ENCODE measurements around the gene MDGA2.
A peak's percentile ranks its signal among the peaks of the same experiment; 100 is the strongest.
"Not testable (repeated sequence)": the region's sequence is repeated elsewhere in the genome, so short reads cannot be mapped to it uniquely, and the experiment has no call there.

The MDGA2 gene
- 0 to 5.1 (median 0) reads per million in 17 experiments for total RNA-seq

GRCh38 chr14:47675466-47676314 is at the start of gene MDGA2:
TSS of gene MDGA2 (minus strand) at chr14:47675605.
- peak in 2 of 4 experiments; percentile 5 to 8 for DNase-seq

DNA sequence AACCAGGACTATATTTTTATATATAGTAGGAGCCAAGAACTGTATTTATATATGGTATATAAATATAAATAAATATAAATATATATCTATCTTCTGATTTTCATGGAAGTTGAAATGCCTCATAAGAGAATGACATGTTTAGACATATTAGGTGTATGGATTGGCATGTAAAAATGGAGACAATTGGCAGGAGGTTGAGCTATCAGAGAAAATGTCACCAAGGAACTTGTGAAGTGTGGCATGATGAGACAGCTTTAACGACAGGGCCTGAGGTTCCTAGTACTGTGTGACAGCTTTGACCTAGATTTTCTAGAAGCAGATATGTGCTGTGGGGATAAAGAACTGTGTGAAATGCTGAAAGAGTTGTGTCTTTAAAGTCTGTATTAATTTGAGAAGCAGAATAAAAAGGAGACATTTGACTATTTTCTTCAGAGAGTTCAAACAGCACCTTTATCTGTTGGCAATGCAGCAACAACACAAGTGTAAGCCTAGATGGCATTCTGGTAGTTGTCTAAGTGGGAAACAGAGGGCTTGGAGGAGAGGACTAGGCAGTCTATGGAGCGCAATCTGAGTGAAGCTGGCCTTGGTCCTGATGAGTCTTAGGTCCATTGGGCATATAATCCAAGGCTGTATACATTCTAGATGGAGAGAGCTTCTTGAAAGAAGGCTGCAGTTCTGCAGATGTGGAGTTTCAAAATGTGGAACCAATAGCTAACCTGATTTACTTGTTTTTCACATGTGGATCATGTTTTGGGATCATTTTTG is 47.7 kb upstream of the MDGA2 start:
- DNase-seq, result no peak

DNA sequence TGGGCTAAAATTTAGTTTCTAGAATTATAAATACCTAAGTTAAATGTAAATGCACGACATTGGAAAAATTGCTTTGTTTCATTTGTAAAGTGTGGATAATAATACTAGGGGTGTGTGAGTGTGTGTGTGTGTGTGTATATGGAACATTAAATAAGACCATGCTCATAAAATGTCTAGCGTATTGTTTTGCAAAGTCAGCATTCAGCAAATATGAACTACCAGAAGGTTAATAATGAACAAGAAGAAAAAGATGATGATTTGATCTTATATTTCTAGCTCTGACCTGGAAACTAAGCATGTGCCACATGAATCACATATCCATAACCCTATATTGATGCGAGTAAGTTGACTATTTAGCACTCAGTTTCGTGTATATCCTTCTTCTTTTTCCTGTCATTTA is 44.9 kb upstream of the MDGA2 start:
- no peak for DNase-seq

- DNase-seq, result no peak
These were observed 39.9 kb upstream of the MDGA2 start for GRCh38 chr14:47715330-47715729.

DNA sequence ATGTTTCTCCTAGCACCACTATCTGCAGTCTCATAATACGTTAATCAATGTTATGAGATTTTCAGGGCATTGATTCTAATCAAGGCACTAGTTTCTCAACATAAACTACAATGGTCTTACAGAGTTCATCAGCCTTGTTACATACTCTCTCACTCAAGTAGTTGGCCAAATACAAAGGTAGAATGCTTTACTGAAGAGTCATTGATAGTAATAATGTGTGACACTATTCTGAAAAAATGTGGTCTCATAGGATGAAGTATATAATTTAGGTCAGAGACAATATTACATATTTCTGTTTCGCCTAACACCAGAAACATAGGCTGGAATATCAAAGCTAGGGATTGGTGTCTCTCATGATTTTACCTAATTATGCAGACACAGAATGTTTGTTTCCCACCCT is 35.2 kb upstream of the MDGA2 start:
- DNase-seq, result no peak

DNA sequence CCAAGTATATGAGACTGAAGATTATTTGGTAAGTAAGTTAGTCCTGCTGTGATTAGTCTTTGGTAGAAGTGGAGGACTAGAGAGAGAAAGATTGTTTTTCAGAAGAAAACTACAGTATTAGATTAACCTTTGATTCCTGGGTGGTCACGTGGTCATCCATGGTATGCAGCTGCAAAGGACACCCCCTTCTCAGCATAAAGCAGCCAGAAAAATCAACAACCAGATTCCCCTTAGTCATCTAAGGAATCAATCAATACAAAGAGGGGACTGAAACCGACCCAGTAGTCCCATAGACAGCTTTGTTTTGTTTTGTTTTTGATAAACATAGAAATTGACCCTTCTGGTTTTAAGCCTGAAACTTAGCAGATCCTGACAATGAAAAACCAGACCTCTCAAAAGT is 30.3 kb upstream of the MDGA2 start:
- no peak for DNase-seq

DNA sequence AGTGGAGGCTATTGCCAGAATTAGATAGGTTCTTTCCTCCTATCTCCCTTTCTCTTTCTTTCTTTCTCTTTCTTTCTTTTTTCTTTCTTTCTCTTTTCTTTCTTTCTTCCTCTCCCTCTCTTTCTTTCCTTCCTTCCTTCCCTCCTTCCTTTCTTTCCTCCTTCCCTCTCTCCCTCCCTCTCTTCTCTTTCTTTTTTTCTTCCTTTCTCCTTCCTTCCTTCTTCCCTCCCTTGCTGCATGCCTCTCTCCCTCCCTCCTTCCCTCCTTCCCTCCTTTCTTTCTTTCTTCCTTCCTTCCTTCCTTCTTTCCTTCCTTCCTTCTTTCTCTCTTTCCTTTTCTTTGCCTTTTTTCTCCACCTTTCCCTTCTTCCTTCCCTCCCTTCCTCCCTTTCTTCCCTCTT is 16.4 kb upstream of the MDGA2 start:
- DNase-seq, result no peak

DNA sequence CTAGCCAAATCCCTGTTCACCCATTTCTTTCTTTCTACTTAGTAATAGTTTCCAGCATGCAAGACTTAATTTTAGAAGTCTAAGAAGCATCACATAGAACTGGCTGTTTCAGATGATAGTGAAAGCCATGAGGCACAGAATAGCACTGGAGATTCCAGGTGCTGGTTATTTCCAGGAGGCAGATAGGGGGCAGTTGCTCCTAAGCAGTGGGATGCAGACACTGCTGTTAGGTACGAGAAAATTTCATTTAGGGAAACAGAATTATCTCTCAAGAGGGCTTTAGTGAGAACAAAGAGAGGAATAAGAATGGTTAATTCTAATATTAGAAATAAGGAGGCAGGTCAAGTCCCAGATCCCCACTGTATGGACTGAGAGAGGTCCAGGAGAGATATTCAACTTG is 3.6 kb upstream of the MDGA2 start:
- no peak for DNase-seq

DNA sequence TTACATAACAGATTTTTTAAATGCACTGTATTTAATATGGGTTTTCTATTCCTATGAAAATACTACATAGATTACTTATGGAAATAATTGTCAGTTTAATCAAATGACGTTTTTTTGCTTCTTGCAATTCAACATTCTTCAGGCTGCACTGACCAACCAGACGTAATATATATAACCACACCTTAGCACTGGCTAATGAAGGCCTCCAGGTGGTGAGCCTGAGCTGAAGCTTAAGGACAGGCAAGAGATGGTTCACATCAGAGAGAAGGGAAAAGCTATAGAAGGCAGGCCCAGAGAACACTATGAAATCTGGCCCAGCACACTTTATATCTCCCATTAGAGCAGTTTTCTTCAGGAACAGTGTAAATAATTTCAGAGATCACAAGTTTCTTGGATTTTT is 2.8 kb upstream of the MDGA2 start:
- no peak for DNase-seq

DNA sequence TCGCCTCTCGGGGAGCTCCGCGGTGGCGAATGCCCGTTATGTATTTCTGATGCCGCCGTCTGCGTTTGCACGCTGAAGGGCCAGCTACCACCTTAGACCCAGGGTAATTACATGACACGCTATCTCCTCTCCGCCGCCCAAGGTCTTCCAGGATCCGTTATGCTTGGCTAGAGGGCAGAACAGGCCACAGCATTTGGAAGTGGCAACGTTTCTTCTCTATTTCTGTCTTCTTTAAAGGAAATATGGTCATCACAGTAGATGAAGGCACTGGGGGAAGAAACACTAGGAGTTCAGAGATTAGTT is 861 bp upstream of the MDGA2 start:
- DNase-seq, result no peak

- peak in 2 of 4 experiments; percentile 5 to 12 for DNase-seq
These were observed 601 bp downstream of the MDGA2 start for GRCh38 chr14:47674543-47675465.

DNA sequence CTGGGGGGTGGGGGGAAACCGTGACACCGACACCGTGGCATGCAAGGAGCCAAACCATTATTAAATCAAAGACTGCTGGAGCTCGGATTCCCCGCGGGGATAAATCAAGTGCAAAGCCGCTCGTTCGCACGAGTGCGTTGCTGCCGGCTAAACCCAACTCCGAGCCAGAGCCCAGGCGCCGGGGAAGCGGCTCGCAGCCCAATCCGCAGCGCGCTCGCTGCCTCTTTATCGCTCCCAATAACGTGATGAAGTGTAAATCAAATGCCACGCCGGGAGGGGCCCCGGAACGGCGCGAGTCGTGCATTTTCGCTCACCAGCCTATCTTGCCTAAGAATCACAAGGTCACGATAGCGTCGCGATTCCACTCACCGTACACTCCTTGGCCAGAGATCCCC is 1.3 kb downstream of the MDGA2 start:
- peak in 1 of 4 experiments; percentile 10 for DNase-seq

GRCh38 chr14:47665337-47666134 is 9.9 kb downstream of the MDGA2 start:
- DNase-seq, result no peak

DNA sequence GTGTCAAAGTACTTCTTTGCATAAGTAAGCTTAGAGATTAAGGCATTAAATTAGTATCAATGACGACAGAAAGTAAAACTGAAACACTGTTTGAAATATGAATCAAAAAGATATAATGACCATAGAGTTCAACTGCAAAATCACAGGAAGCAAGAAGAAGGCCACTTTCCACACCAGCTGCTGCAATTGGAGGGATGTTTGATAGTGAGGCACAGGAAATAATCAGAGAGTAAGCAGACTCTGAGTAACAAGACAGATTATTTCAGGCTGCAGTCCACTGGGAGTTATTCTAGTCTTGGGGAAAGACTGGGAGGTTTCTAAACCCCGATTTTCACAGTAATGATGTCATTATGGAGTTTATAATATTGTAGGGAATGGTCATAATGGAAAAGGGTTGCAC is 12.9 kb downstream of the MDGA2 start:
- no peak for DNase-seq

DNA sequence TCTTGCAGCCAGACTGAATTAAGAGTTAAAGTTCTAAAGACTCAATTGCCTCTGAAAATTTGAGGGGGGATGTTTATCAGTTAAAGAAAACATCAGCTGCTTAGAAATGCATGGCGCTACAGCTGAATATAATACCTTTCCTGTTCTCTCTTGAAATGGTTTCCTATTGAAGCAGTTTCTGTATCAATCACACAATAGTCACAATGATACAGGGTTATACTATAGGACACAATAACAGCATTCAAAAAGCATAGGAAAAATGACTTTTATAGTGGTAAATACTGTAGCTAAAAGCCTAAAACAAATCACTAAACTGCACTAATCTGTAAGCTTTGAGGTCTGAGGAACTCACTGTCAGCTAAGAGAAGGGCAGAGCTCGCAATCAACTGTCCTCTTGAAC is 15.2 kb downstream of the MDGA2 start:
- no peak for DNase-seq

GRCh38 chr14:47658041-47658440 is 17.4 kb downstream of the MDGA2 start:
- no peak for DNase-seq

GRCh38 chr14:47657143-47657542 is 18.3 kb downstream of the MDGA2 start:
- DNase-seq, result no peak

DNA sequence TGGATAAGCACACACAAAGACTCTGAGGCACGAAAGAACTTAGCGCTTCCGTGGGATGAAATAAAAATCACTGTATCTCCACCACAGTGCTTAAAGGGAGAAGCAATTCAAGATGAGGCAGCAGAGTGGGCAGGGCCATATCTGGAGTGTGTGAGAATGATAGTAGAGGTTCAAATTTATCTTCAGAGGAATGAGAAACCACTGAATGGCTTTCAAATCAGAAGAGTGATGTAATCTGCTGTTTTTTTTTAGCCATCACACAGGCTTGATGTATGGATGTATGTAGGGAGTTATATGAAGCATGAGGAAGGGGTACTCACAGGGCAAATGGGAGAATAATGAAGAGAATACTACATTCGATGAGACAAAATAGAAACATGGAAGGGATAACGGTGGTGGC is 24.1 kb downstream of the MDGA2 start:
- DNase-seq, result no peak

GRCh38 chr14:47637753-47638152 is 37.7 kb downstream of the MDGA2 start:
- no peak for DNase-seq

DNA sequence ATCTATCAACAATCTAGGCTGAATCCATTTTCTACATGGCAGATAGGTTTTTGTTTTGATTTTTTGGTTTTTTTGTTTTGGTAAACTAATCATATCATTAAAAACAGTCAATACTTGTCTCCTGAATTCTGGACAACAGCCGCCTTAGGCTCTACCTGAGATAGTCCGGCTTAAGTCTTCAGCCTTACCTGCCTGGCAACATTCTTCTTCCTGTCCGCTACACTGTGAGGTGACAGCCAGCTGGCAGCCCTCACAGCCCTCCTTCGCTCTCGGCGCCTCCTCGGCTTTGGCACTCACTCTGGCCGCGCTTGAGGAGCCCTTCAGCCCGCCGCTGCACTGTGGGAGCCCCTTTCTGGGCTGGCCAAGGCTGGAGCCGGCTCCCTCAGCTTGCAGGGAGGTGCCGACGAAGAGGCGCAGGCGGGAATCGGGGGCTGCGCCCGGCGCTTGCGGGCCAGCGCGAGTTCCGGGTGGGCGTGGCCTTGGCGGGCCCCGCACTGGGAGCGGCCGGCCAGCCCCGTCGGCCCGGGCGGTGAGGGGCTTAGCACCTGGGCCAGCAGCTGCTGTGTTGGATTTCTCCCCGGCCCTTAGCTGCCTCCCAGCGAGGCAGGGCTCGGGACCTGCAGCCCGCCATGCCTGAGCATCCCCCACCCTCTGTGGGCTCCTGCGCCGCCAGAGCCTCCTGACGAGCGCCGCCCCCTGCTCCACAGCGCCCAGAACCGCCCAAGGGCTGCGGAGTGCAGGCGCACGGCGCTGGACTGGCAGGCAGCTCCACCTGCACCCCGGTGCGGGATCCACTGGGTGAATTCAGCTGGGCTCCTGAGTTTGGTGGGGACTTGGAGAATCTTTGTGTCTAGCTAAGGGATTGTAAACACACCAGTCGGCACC is 49.0 kb downstream of the MDGA2 start:
- DNase-seq, result no peak

DNA sequence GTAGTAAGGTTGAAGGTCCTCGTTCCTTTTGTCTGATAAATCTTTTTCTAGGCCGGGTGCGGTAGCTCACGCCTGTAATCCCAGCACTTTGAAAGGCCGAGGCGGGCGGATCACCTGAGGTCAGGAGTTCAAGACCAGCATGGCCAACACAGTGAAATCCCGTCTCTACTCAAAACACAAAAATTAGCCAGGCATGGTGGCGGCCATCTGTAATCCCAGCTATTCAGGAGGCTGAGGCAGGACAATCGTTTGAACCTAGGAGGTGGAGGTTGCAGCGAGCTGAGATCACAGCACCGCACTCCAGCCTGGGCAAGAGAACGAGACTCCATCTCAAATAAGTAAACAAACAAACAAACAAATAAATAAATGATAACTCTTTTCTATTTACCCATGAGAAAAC is 51.3 kb downstream of the MDGA2 start:
- DNase-seq, result not testable (repeated sequence)

Measured in suppressor macrophage (primary cell).